ENCODE measurements around the gene HOTAIR. TPM values are rescaled to one million over a fixed set of nuclear protein-coding genes. Genes with fewer than 3 reads are reported as not detected.
A peak's percentile ranks its signal among the peaks of the same experiment; 100 is the strongest.

Gene HOTAIR
- total RNA-seq, result not detected

GRCh38 chr12:53974084-53975063 lies at the start of gene HOTAIR:
HOTAIR (minus strand) TSS chr12:53974954.
- ATAC-seq (no peak), DNase-seq (ENCODE audit: low spot score in 2 of 2) (no peak)
- H3K9me3 Mint-ChIP-seq, result peaks cover 0 to 5% of the 10 kb centered on the region in 2 donors
- H3K27ac Mint-ChIP-seq, result peak within 1 kb of the TSS in 1 of 2 donors; percentile 23
- peaks cover 7 to 20% of the 10 kb centered on the region in 2 donors for H3K36me3 Mint-ChIP-seq

DNA sequence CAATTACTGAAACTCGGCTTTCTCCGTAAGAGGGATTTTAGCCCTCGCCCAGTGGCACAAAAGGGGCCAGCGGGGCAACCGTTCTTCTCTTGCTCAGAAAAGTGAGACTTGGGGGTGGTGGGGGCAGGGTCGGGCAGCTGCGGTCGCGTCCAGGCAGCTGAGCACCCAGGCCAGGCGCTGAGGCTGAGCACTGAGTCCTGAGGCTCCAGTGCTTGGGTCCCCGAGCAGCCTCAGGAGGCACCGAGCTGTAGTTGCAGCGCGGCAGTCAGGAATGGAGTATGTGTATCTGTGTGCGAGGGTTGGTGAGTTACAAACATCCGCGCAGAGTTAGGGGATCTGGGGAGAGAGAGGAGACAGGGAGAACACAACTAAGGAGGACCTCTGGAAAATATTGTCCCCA lies 49.4 kb upstream of the HOTAIR start:
- no peaks in the 10 kb centered on the region for H3K36me3 Mint-ChIP-seq
- DNase-seq (ENCODE audit: low spot score in 2 of 2) (no peak), ATAC-seq (no peak)
- H3K9me3 Mint-ChIP-seq, result no peaks in the 10 kb centered on the region
- no peak overlapping the region for H3K27ac Mint-ChIP-seq

- no peak for DNase-seq (ENCODE audit: low spot score in 2 of 2)
- no peak for ATAC-seq
- no peaks in the 10 kb centered on the region for H3K36me3 Mint-ChIP-seq
- H3K9me3 Mint-ChIP-seq, result no peaks in the 10 kb centered on the region
- H3K27ac Mint-ChIP-seq, result no peak overlapping the region
These were observed 48.5 kb upstream of the HOTAIR start for GRCh38 chr12:54022960-54023884.

DNA sequence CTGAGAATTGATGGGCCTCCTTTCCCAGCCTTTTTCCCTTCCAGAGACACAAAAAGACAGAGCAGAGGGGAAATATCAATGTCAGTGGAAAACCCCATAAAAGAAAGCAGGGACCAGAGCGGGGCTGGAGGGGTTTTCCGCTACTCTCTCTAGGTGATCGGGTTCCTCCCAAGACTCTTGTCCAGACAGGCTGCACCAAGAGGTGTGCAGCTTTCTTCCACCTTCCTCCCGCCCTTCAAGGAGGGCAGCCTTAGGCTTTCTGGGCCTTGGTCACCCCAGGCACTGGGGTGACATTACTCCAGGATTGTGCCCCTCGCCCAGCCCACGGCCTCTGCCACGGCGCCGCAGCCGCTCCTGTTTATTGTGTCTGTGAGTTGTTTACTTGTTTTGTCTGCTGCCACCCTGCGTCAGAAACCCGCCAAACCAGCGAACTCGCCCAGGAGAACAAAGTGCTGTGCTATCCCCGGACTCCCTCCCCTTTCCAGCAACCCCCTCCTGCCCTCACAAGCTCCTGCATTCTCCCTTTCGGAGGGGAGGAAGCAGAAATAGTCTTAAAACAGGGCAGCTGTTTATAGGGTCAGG lies 46.8 kb upstream of the HOTAIR start:
- H3K36me3 Mint-ChIP-seq, result no peaks in the 10 kb centered on the region
- DNase-seq (ENCODE audit: low spot score in 2 of 2) (no peak), ATAC-seq (no peak)
- no peak overlapping the region for H3K27ac Mint-ChIP-seq
- H3K9me3 Mint-ChIP-seq, result no peaks in the 10 kb centered on the region

- DNase-seq (ENCODE audit: low spot score in 2 of 2) (no peak), ATAC-seq (no peak)
- Mint-ChIP-seq H3K9me3 (no peaks in the 10 kb centered on the region), H3K36me3 (no peaks in the 10 kb centered on the region), H3K27ac (no peak overlapping the region)
These were observed 46.0 kb upstream of the HOTAIR start for GRCh38 chr12:54020591-54021405.

- DNase-seq (ENCODE audit: low spot score in 2 of 2) (no peak), ATAC-seq (no peak)
- Mint-ChIP-seq H3K9me3 (no peaks in the 10 kb centered on the region), H3K27ac (no peak overlapping the region), H3K36me3 (peaks cover 0 to 2% of the 10 kb centered on the region in 2 donors)
These were observed 45.3 kb upstream of the HOTAIR start for GRCh38 chr12:54019924-54020590.

DNA sequence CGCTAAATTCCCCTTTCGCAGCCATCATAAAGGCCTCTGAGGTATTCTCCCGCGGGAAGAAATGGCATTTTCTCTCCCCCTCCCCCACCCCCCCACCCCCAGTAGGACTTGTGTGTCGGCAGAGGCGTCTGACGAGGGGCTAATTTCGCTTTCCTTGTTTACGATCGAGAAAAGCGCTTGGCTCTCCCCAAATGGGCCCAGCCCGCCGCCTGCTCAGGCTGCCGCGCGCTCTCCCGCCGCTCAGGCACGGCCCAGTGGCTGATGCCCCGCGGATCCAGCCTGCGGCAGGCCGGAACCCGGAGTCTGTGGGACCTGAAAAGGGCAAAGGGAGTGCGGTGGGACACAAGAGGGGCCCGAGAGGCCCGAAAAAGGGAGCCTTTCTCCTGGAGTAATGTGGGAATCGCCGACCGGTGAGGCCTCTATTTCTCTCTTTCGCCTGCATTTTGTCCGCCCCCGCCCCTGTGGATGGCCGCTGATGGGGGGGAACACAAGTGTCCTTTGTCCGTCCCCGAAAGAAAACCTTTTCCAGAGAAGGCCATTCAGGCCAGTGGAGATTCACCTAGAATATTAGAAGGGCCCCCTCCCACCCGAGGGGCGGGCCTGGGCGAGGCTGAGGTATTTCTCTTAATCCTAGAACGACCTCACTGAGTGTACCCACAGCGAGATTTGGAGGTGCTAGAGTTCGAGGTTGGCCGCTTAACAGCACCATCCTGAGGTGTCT lies 44.5 kb upstream of the HOTAIR start:
- H3K9me3 Mint-ChIP-seq, result no peaks in the 10 kb centered on the region
- DNase-seq (ENCODE audit: low spot score in 2 of 2), result no peak
- no peak overlapping the region for H3K27ac Mint-ChIP-seq
- ATAC-seq, result no peak
- peaks cover 0 to 7% of the 10 kb centered on the region in 2 donors for H3K36me3 Mint-ChIP-seq

DNA sequence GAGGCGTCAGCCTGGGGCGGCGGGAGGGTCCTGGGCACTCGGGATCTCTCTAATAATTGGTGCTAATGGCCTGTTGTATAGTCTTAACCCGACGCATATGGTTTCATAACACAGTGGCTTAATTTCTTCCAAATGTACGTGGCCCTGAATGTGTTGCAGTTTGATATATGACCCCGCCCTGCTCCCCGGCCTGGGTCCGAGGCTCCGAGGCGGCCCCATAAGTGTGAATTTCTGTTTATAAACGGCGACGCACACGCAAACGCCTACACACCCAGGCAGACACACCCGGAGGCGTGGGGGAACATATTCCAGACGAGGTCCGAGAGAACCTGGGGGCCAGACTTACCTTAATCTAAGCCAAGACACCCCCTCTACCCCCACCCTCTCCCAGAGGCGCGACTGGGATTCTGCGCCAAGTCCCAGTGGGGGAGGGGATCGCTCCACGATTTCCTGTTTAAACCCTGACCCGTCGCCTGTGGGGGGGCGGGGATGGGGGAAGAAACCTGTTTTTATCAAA lies 43.8 kb upstream of the HOTAIR start:
- H3K27ac Mint-ChIP-seq, result peak overlapping the region in 1 of 2 donors; percentile 25
- DNase-seq (ENCODE audit: low spot score in 2 of 2) (no peak), ATAC-seq (no peak)
- peaks cover 0 to 7% of the 10 kb centered on the region in 2 donors for H3K36me3 Mint-ChIP-seq
- no peaks in the 10 kb centered on the region for H3K9me3 Mint-ChIP-seq

GRCh38 chr12:54017878-54018467 lies 43.2 kb upstream of the HOTAIR start:
- H3K9me3 Mint-ChIP-seq, result no peaks in the 10 kb centered on the region
- H3K36me3 Mint-ChIP-seq, result peaks cover 0 to 7% of the 10 kb centered on the region in 2 donors
- peak overlapping the region in 1 of 2 donors; percentile 25 for H3K27ac Mint-ChIP-seq
- peak; percentile 60 to 72 for DNase-seq (ENCODE audit: low spot score in 2 of 2)
- peak; percentile 89 for ATAC-seq

DNA sequence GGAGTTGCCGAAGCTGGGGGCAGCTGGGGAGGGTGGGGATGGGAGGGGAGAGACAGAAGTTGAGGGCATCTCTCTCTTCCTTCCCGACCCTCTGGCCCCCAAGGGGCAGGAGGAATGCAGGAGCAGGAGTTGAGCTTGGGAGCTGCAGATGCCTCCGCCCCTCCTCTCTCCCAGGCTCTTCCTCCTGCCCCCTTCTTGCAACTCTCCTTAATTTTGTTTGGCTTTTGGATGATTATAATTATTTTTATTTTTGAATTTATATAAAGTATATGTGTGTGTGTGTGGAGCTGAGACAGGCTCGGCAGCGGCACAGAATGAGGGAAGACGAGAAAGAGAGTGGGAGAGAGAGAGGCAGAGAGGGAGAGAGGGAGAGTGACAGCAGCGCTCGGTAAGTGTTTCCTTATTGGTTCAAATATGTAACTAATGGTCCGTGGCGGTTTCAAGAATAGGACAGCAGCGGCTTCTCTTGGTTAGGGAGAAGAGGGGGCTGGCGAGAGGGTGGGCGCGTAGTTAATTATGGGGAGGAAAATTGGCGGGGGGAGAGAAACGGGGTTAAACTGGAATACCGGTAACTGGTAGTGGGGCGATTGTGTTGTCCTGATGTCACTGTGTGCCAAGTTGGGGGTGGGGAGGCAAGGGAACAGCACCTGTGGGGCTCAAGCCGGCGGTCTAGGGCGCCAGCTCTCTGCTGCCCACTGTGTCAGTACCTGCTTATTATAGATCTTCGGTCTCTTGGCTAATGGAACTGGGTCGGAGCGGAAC lies 42.5 kb upstream of the HOTAIR start:
- peak; percentile 55 to 60 for ATAC-seq
- H3K27ac Mint-ChIP-seq, result peak overlapping the region in 1 of 2 donors; percentile 25
- peaks cover 0 to 7% of the 10 kb centered on the region in 2 donors for H3K36me3 Mint-ChIP-seq
- no peak for DNase-seq (ENCODE audit: low spot score in 2 of 2)
- H3K9me3 Mint-ChIP-seq, result no peaks in the 10 kb centered on the region

DNA sequence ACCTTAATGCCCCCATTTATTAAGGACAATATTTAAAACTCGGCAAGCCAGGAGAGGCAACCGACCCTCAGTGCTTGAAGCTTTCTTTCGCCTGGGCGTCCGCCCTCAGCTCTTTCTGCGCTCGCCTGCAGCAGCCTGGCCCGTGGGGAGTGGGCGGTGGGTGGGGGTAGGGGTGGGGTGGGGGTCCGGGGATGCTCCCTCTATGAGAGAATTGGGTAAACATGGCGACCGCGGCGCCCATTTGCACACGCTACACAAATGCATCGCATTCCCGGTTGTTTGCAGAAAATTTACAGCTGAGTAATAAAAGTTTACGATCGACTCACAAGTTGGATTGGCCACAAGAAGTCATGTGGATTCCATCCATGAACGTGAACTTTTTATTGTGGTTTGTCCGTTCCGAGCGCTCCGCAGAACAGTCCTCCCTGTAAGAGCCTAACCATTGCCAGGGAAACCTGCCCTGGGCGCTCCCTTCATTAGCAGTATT lies 41.8 kb upstream of the HOTAIR start:
- Mint-ChIP-seq H3K27ac (no peak overlapping the region), H3K9me3 (no peaks in the 10 kb centered on the region), H3K36me3 (peaks cover 0 to 7% of the 10 kb centered on the region in 2 donors)
- DNase-seq (ENCODE audit: low spot score in 2 of 2), result no peak
- no peak for ATAC-seq

DNA sequence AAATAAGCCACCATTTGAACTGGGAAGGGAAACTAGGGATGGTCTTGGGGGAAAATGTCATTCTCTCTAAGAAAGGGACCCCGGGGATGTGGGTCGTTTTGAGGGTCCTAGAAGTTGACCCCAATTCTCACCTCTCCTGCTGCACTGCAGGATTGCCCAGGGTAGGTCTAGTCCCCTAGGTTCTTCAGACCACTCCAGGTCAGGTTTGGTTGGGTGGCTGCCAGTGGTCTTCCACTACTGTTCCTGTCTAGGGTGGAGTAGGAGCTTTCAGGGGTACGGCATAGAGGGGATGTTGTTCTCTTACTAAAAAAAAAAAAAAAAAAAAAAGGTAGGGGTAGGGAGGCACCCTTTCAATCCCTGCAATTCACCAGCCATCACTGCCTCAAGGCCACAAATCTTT lies 41.3 kb upstream of the HOTAIR start:
- Mint-ChIP-seq H3K36me3 (peaks cover 0 to 7% of the 10 kb centered on the region in 2 donors), H3K9me3 (no peaks in the 10 kb centered on the region), H3K27ac (no peak overlapping the region)
- DNase-seq (ENCODE audit: low spot score in 2 of 2), result no peak
- ATAC-seq, result no peak

- Mint-ChIP-seq H3K36me3 (peaks cover 0 to 7% of the 10 kb centered on the region in 2 donors), H3K9me3 (no peaks in the 10 kb centered on the region), H3K27ac (no peak overlapping the region)
- no peak for DNase-seq (ENCODE audit: low spot score in 2 of 2)
- ATAC-seq, result no peak
These were observed 40.5 kb upstream of the HOTAIR start for GRCh38 chr12:54015018-54015931.

All from activated naive CD4-positive, alpha-beta T cell treated with anti-CD3 and anti-CD28 coated beads, Interleukin-2, amount 50 U/mL, for 72 hours (primary cell).